ENCODE data around the gene ENPP1. TPM values are rescaled to one million over a fixed set of nuclear protein-coding genes. Genes with fewer than 3 reads are reported as not detected.

The ENPP1 gene
- total and polyA plus RNA-seq, 11 donors: 0.60 to 4.2 (median 1.6) TPM

DNA sequence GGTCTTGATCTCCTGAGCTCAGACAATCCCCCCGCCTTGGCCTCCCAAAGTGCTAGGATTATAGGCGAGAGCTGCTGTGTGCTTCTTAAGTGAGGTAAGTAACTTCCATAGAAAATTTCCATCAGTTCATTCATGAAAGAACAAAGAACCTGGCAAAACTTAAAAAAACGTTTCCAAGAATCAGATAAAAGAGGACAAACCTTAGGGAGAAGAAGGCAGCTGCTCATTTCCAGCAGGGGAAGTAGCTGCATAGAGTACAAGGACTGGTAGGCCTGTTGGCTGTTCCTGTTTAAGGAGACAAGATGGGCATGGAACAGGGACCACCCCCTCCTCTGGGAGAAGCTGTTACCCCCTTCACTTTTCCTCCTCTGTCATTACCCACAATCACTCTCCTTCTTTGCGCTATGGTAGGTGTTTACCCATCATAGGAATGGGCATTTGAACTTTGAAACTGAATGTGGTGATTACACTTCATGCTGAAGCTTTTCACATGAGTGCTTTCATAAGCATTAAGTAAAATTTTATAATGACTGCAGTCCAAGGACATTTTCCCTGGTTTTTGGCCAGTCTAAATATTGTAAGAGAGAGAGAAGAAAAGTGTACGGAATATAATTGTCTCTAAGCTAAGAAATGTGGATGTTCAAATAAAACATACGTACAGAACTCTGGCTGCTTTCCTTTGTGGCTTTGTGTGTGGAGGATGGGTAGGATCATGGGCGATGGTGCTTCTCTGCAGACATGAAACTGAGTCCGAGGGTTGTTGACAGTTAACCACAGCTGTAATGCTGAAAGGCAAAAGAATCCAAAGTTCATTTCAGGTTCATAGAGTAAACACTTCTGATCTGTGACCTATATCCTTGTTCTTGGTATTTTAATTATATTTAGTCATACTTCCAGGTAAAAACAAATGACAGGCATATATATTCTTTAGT is 86.9 kb downstream of the ENPP1 start:
- Histone ChIP-seq H3K4me1 (no peaks in the 10 kb centered on the region), H3K27me3 (peaks cover 0 to 2% (median 0%) of the 10 kb centered on the region in 9 donors), H3K9me3 (peaks cover 0 to 15% (median 3%) of the 10 kb centered on the region in 12 donors), H3K27ac (no peak overlapping the region), H3K36me3 (peaks cover 0 to 12% (median 0%) of the 10 kb centered on the region in 9 donors), H3K4me3 (no peak overlapping the region)
- TF ChIP-seq, protein P1, sequence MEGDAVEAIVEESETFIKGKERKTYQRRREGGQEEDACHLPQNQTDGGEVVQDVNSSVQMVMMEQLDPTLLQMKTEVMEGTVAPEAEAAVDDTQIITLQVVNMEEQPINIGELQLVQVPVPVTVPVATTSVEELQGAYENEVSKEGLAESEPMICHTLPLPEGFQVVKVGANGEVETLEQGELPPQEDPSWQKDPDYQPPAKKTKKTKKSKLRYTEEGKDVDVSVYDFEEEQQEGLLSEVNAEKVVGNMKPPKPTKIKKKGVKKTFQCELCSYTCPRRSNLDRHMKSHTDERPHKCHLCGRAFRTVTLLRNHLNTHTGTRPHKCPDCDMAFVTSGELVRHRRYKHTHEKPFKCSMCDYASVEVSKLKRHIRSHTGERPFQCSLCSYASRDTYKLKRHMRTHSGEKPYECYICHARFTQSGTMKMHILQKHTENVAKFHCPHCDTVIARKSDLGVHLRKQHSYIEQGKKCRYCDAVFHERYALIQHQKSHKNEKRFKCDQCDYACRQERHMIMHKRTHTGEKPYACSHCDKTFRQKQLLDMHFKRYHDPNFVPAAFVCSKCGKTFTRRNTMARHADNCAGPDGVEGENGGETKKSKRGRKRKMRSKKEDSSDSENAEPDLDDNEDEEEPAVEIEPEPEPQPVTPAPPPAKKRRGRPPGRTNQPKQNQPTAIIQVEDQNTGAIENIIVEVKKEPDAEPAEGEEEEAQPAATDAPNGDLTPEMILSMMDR (IDR thresholded peaks at IDR 0.05): no peak
- TF ChIP-seq POLR2A (IDR thresholded peaks at IDR 0.05): no peak
- intact Hi-C loops (cut with DNase I): no loop called here
- 71 to 79% (median 75%) methylated on average over 8 of the region's 8 CpGs for WGBS, 4 donors
- ATAC-seq (no peak), DNase-seq (no peak)

DNA sequence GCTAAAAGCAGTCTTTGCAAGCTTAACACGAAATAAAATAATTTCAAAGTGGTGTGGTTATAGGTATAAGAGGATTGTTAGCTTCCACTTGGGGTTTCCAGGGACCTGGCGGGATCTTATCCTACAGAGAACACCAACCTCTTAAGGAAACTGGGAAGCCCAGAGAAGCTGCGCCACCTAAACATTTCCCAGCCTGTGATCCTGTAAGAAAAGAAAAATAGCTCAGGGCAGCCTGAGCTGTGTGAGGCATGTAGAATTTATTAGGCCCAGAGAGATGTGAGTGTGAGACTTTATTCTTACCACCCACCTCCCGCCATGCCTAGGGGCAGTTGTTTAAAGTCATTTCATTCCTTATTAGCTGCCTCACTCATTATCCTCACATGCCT is 89.2 kb downstream of the ENPP1 start:
- no peaks in the 10 kb centered on the region for H3K4me1 ChIP-seq
- peaks cover 0 to 2% (median 0%) of the 10 kb centered on the region in 9 donors for H3K27me3 ChIP-seq
- WGBS, 4 donors: 91 to 95% (median 93%) methylated on average over 4 of the region's 4 CpGs
- TF ChIP-seq, protein P1 (IDR thresholded peaks at IDR 0.05): no peak
- TF ChIP-seq POLR2A (IDR thresholded peaks at IDR 0.05): no peak
- no peak overlapping the region for H3K27ac ChIP-seq
- intact Hi-C loops (cut with DNase I): no loop called here
- peaks cover 0 to 15% (median 3%) of the 10 kb centered on the region in 12 donors for H3K9me3 ChIP-seq
- ATAC-seq: no peak
- H3K36me3 ChIP-seq: no peaks in the 10 kb centered on the region
- DNase-seq: no peak
- no peak overlapping the region for H3K4me3 ChIP-seq

DNA sequence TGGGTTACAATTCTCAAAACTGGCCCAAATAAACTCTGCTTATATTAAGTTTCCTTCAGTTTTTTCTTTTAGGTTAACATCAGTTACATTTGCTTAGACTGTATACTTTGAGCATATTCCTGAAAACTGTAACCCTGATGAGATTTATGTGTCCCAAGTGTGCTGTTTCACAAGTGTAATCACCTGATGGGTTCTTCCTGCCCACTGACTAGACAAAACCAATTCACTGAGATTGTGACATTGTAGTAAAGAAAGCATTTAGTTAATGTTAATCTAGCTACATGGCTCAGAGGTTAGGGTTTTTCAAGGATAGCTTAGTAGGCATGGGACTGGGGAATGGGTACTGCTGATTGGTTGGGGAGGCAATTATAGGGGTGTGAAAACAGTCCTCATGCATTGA is 89.8 kb downstream of the ENPP1 start:
- Histone ChIP-seq H3K27ac (no peak overlapping the region), H3K27me3 (peaks cover 0 to 2% (median 0%) of the 10 kb centered on the region in 9 donors), H3K9me3 (peaks cover 0 to 15% (median 3%) of the 10 kb centered on the region in 12 donors), H3K4me3 (no peak overlapping the region), H3K36me3 (no peaks in the 10 kb centered on the region), H3K4me1 (no peaks in the 10 kb centered on the region)
- TF ChIP-seq POLR2A (IDR thresholded peaks at IDR 0.05): no peak
- TF ChIP-seq, protein P1 (IDR thresholded peaks at IDR 0.05): no peak
- intact Hi-C loops (cut with DNase I): no loop called here
- ATAC-seq: no peak
- no peak for DNase-seq

DNA sequence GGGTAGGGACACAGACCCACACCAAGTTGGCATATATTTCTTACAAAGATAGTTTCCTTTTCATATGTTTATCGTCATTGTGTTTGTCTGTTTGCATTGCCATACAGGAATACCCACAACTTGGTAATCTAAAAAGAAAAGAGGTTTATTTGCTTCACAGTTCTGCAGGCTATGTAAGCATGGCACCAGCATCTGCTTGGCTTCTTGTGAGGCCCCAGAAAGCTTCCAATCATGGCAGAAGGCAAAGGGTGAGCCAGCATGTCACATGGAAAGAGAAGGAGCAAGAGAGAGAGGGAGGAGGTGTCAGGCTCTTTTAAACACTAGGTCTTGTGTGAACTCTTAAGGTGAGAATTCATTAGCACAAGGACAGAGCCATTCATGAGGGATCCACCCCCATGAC is 90.9 kb downstream of the ENPP1 start:
- peaks cover 0 to 2% (median 0%) of the 10 kb centered on the region in 9 donors for H3K27me3 ChIP-seq
- peaks cover 0 to 15% (median 3%) of the 10 kb centered on the region in 12 donors for H3K9me3 ChIP-seq
- WGBS, 4 donors: 79 to 94% (median 84%) methylated on average over 1 of the region's 1 CpG
- H3K4me3 ChIP-seq: no peak overlapping the region
- intact Hi-C loops (cut with DNase I): no loop called here
- no peak for DNase-seq
- no peaks in the 10 kb centered on the region for H3K36me3 ChIP-seq
- H3K4me1 ChIP-seq: no peaks in the 10 kb centered on the region
- no peak overlapping the region for H3K27ac ChIP-seq
- ATAC-seq: no peak
- TF ChIP-seq POLR2A (IDR thresholded peaks at IDR 0.05): no peak
- TF ChIP-seq, protein P1 (IDR thresholded peaks at IDR 0.05): no peak

All from heart left ventricle (tissue), 16 donors.